ENCODE data around the gene SNW1.

SNW1 gene

DNA sequence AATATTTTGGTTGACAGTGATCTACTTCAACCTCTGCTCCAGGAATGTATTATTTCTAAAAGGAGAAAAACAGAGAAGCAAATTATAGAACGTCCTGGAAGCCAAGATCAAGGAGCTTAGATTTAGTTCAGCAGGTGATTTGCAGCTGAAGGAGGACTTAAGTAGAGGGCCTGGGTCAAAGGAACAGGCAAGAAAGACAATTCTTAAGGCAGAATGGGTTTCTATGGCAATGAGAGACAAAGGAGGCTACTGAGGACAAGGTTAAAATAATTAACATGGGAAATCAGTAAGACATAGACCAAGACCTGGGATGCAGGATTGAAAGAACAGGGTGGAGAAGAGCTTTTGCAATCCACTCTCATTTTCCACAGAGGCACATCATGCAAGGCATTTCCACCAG lies 2.4 kb upstream of the SNW1 start:
- peak overlapping the region; percentile 79; the same call in 1 of the 2 replicates for H2AFZ ChIP-seq (ENCODE audit: low read length)
- H4K20me1 ChIP-seq (ENCODE audit: insufficient read depth, low read length), result no peaks in the 10 kb centered on the region
- no peak overlapping the region for H3K4me3 ChIP-seq (ENCODE audit: low read depth, low read length, poor library complexity, severe bottlenecking)

GRCh38 chr14:77761205-77761931 lies 412 bp upstream of the SNW1 start:
- no peaks in the 10 kb centered on the region for H4K20me1 ChIP-seq (ENCODE audit: insufficient read depth, low read length)
- TF ChIP-seq EZH2 (IDR thresholded peaks at IDR 0.05; ENCODE audit: borderline replicate concordance, low read length) (no peak), CTCF (IDR thresholded peaks at IDR 0.05; ENCODE audit: low read length) (peak; percentile 45; the same call in 1 of the 2 replicates)

More for the DNA sequence above, 2.4 kb upstream of the SNW1 start:
- TF ChIP-seq EZH2 (IDR thresholded peaks at IDR 0.05; ENCODE audit: borderline replicate concordance, low read length) (no peak), CTCF (IDR thresholded peaks at IDR 0.05; ENCODE audit: low read length) (no peak)
- Histone ChIP-seq H3K36me3 (ENCODE audit: insufficient read depth, low read length) (peaks cover 14% of the 10 kb centered on the region; the same call in 1 of the 2 replicates), H3K4me2 (ENCODE audit: low read length) (no peak overlapping the region), H3K9ac (ENCODE audit: low read length) (no peak overlapping the region), H3K9me2 (ENCODE audit: low read depth, low read length) (no peaks in the 10 kb centered on the region), H3K27me3 (ENCODE audit: insufficient read depth, low read length) (no peaks in the 10 kb centered on the region), H3K9me3 (ENCODE audit: low read length) (no peaks in the 10 kb centered on the region), H3K79me2 (ENCODE audit: insufficient read depth, low read length) (peaks cover 23% of the 10 kb centered on the region), H3F3A (ENCODE audit: insufficient read depth, low read length) (no peaks in the 10 kb centered on the region), H3K4me1 (ENCODE audit: insufficient read depth, low read length, severe bottlenecking) (peaks cover 43% of the 10 kb centered on the region), H3K27ac (ENCODE audit: low read depth, low read length, poor library complexity, severe bottlenecking) (no peak overlapping the region)

DNA sequence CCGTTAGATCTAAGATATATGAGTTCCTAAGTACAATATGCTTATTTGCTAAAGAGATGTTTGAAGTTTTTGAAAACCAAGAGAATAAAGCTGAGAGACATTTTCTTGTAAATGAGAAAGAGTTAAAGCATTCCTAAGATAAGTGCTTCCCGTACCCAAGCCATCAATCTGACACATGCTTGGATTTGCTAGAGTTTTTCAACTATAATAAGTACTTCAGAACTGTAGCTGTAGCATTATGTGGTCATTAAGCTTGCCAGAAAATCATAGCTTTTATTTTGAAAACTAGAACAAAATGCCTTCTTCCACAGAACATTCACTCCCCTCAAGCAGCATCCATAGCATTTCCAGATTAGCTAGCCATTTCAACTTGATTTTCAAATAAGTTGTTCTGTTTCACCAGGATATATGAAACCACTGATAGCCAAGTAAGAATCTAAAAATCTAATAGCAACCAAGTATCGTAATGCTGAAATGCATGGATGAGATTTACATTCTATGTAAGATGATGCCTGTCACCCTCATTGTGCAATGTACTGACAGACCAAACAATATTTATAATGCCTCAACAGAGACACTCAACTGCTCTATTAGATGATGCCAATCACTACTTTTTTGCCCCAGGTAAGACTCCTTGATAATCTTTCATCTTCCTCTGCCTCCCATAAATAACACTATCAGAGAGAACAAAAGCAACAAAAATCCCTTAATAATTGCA lies 8.0 kb downstream of the SNW1 start:
- Histone ChIP-seq H4K20me1 (ENCODE audit: insufficient read depth, low read length) (0 out of 2 replicates have a peak, but pooled peaks cover 2% of the 10 kb centered on the region), H3K27ac (ENCODE audit: low read depth, low read length, poor library complexity, severe bottlenecking) (no peak overlapping the region), H2AFZ (ENCODE audit: low read length) (no peak overlapping the region), H3K9me3 (ENCODE audit: low read length) (no peaks in the 10 kb centered on the region), H3K9me2 (ENCODE audit: low read depth, low read length) (no peaks in the 10 kb centered on the region), H3K27me3 (ENCODE audit: insufficient read depth, low read length) (no peaks in the 10 kb centered on the region), H3K4me3 (ENCODE audit: low read depth, low read length, poor library complexity, severe bottlenecking) (no peak overlapping the region), H3K79me2 (ENCODE audit: insufficient read depth, low read length) (peaks cover 26% of the 10 kb centered on the region), H3F3A (ENCODE audit: insufficient read depth, low read length) (no peaks in the 10 kb centered on the region), H3K4me1 (ENCODE audit: insufficient read depth, low read length, severe bottlenecking) (peaks cover 7% of the 10 kb centered on the region), H3K36me3 (ENCODE audit: insufficient read depth, low read length) (peaks cover 80% of the 10 kb centered on the region), H3K4me2 (ENCODE audit: low read length) (no peak overlapping the region), H3K9ac (ENCODE audit: low read length) (no peak overlapping the region)
- TF ChIP-seq CTCF (IDR thresholded peaks at IDR 0.05; ENCODE audit: low read length) (no peak), EZH2 (IDR thresholded peaks at IDR 0.05; ENCODE audit: borderline replicate concordance, low read length) (no peak)

More at GRCh38 chr14:77761205-77761931, 412 bp upstream of the SNW1 start:
- Histone ChIP-seq H3K79me2 (ENCODE audit: insufficient read depth, low read length) (peaks cover 39% of the 10 kb centered on the region), H3K27ac (ENCODE audit: low read depth, low read length, poor library complexity, severe bottlenecking) (no peak overlapping the region), H3K27me3 (ENCODE audit: insufficient read depth, low read length) (no peaks in the 10 kb centered on the region), H3K36me3 (ENCODE audit: insufficient read depth, low read length) (peaks cover 26% of the 10 kb centered on the region; the same call in 1 of the 2 replicates), H3K9me2 (ENCODE audit: low read depth, low read length) (no peaks in the 10 kb centered on the region), H3K4me2 (ENCODE audit: low read length) (peak overlapping the region; percentile 100), H3K9ac (ENCODE audit: low read length) (peak overlapping the region; percentile 96), H2AFZ (ENCODE audit: low read length) (peak overlapping the region; percentile 99), H3K4me3 (ENCODE audit: low read depth, low read length, poor library complexity, severe bottlenecking) (peak overlapping the region; percentile 98), H3K9me3 (ENCODE audit: low read length) (no peaks in the 10 kb centered on the region), H3F3A (ENCODE audit: insufficient read depth, low read length) (no peaks in the 10 kb centered on the region), H3K4me1 (ENCODE audit: insufficient read depth, low read length, severe bottlenecking) (peaks cover 47% of the 10 kb centered on the region)

Data from OCI-LY1 (cell line).